HepG2 (cell line): Measurements from ENCODE around the gene NTMT1. TPM values are rescaled to one million over a fixed set of nuclear protein-coding genes. Genes with fewer than 3 reads are reported as not detected.
A peak's percentile ranks its signal among the peaks of the same experiment; 100 is the strongest.

ENCODE experiments used
- CBX2 ChIP-seq, 2 experiments: fragments of 200-600 bp in 1 of 2; sonication (generic); formaldehyde crosslinking in 1 of 2; IDR thresholded peaks; 2 replicates each; pipeline versions ENCODE4 v1.7.0 to v1.8.1; 2018 to 2022; ENCODE audit warnings: low read depth in 2 of 2, low read length in 1 of 2, mild to moderate bottlenecking in 1 of 2, missing genetic modification reagents in 1 of 2
- DRAP1 ChIP-seq: IDR thresholded peaks from 2 replicates; pipeline ENCODE4 v1.6.1; 2016; ENCODE audit warnings: missing genetic modification reagents, missing compliant biosample characterization
- E2F1 ChIP-seq: sonication (generic); formaldehyde crosslinking; IDR thresholded peaks from 2 replicates; pipeline ENCODE4 v1.5.0; 2020; ENCODE audit warnings: missing genetic modification reagents
- HNRNPL ChIP-seq: fragments of 200-400 bp; formaldehyde crosslinking; IDR thresholded peaks from 2 replicates; pipeline ENCODE4 v1.6.1; 2017; ENCODE audit warnings: mild to moderate bottlenecking, low read depth, low read length
- HNRNPLL ChIP-seq: fragments of 200-400 bp; formaldehyde crosslinking; IDR thresholded peaks from 2 replicates; pipeline ENCODE4 v1.6.1; 2017; ENCODE audit warnings: mild to moderate bottlenecking, low read depth, low read length; ENCODE audit not compliant: poor library complexity, severe bottlenecking
- NFYC ChIP-seq: IDR thresholded peaks from 2 replicates; pipeline ENCODE4 v1.6.1; 2016; ENCODE audit warnings: missing genetic modification reagents, missing compliant biosample characterization
- NPAS2 ChIP-seq: sonication (generic); formaldehyde crosslinking; IDR thresholded peaks from 2 replicates; pipeline ENCODE4 v1.8.0; 2022; ENCODE audit warnings: mild to moderate bottlenecking, missing genetic modification reagents, borderline replicate concordance
- NR2F1 ChIP-seq, 2 experiments: fragments of 450-650 bp in 1 of 2; formaldehyde crosslinking in 1 of 2; IDR thresholded peaks; 2 replicates each; pipeline versions ENCODE4 v1.5.0 to v1.6.1; 2016 to 2020; ENCODE audit warnings: mild to moderate bottlenecking in 1 of 2, missing compliant biosample characterization in 1 of 2, missing genetic modification reagents in 1 of 2, moderate library complexity in 1 of 2
- TGIF2 ChIP-seq: IDR thresholded peaks from 2 replicates; pipeline ENCODE4 v1.6.1; 2016; ENCODE audit warnings: control low read depth, missing compliant biosample characterization
- ZNF121 ChIP-seq: sonication (generic); formaldehyde crosslinking; IDR thresholded peaks from 2 replicates; pipeline ENCODE4 v1.5.0; 2020; ENCODE audit warnings: mild to moderate bottlenecking, missing genetic modification reagents
- ZNF280D ChIP-seq: sonication (generic); formaldehyde crosslinking; IDR thresholded peaks from 2 replicates; pipeline ENCODE4 v1.5.1; 2020; ENCODE audit warnings: mild to moderate bottlenecking, missing genetic modification reagents
- ZNF382 ChIP-seq: sonication (generic); formaldehyde crosslinking; IDR thresholded peaks from 2 replicates; pipeline ENCODE4 v1.5.0; 2020; ENCODE audit warnings: missing genetic modification reagents, mild to moderate bottlenecking, borderline replicate concordance
- ZNF407 ChIP-seq: sonication (generic); formaldehyde crosslinking; IDR thresholded peaks from one replicate; pipeline ENCODE4 v1.5.1; 2020; ENCODE audit warnings: mild to moderate bottlenecking, missing genetic modification reagents; ENCODE audit errors: not compliant biosample characterization
- ZNF761 ChIP-seq: sonication (generic); formaldehyde crosslinking; conservative IDR thresholded peaks from 2 replicates; pipeline ENCODE4 v1.4.0; 2020; ENCODE audit warnings: mild to moderate bottlenecking, missing genetic modification reagents
- ZNF776 ChIP-seq: sonication (generic); formaldehyde crosslinking; IDR thresholded peaks from 2 replicates; pipeline ENCODE4 v1.4.0; 2020; ENCODE audit warnings: mild to moderate bottlenecking, missing genetic modification reagents
- polyA plus RNA-seq, 8 experiments: library from polyadenylated mRNA; depleted of rRNA in 3 of 8; stranded (reverse) in 7 of 8; unstranded in 1 of 8; fragments of >200 nt; fragmentation: Illumina TruSeq in 4 of 8; extraction: Trizol in 4 of 8; gene quantifications; 2 replicates each; pipeline versions ENCODE4 v1.2.1 to v1.2.3, GENCODE V29; 2011 to 2016; ENCODE audit warnings: low read depth in 4 of 8, missing spikeins in 1 of 8, mixed read lengths in 1 of 8; ENCODE audit not compliant: insufficient read depth in 1 of 8
- total RNA-seq, 5 experiments: library from RNA; depleted of rRNA; stranded (reverse); fragments of >200 nt; fragmentation: Illumina TruSeq; extraction: Trizol; gene quantifications; 2 replicates each; pipeline ENCODE4 v1.2.3, GENCODE V29; 2016; ENCODE audit warnings: low read depth in 1 of 5

The NTMT1 gene
- total and polyA plus RNA-seq, 2 of the 13 experiments (the other 11 are each of a cell fraction or from before 2014, with no cell fraction given) = 49.1 to 53.8 TPM

GRCh38 chr9:129596541-129597331 lies 29.2 kb upstream of the NTMT1 start (continued):
- TF ChIP-seq ZNF407 (CRISPR knock-in tag) (no peak), ZNF280D (CRISPR knock-in tag) (no peak), ZNF121 (no peak), NFYC (no peak), HNRNPL (peak; percentile 83; the same call in 1 of the 2 replicates), ZNF382 (CRISPR knock-in tag) (no peak), NR2F1 (CRISPR knock-in tag; IDR thresholded peaks at IDR 0.05) (no peak; a peak in 1 of 4 replicates), NPAS2 (no peak), ZNF761 (CRISPR knock-in tag) (no peak; the same call in 1 of the 2 replicates), E2F1 (CRISPR knock-in tag) (no peak), CBX2 (IDR thresholded peaks at IDR 0.05; ENCODE audit: low read depth, low read length) (no peak), CBX2 (CRISPR knock-in tag; IDR thresholded peaks at IDR 0.05; ENCODE audit: low read depth) (no peak), TGIF2 (CRISPR knock-in tag) (peak; percentile 65; the same call in 1 of the 2 replicates), DRAP1 (CRISPR knock-in tag) (no peak), ZNF776 (CRISPR knock-in tag) (no peak; the same call in 1 of the 2 replicates), HNRNPLL (no peak)
